ENCODE data around the gene GOLT1A. TPM values are rescaled to one million over a fixed set of nuclear protein-coding genes. Genes with fewer than 3 reads are reported as not detected.

GOLT1A gene
- total and polyA plus RNA-seq, 4 donors, result 14.1 to 103 (median 52.7) TPM

DNA sequence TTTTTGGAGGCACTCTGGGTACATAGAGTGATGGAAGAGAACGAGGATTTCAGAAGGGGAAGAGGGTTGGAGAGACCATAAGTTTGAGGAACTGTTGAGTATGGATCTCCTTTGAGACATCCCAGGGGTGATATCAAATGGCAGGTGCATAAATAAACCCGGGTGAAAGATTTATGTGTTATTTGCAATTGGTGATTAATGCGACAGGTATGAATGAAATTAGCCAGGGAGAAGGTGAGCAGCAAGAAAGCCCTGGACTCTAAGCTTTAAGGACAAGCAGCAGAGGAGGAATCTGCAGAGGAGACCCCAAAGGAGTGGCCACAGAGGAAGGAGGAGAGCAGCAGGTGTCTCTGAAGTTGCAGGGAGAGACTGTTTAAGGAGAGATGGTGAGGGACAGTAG, 38.8 kb downstream of the GOLT1A start:
- TF ChIP-seq RAD21 (IDR thresholded peaks at IDR 0.05) (no peak), HNF4G (IDR thresholded peaks at IDR 0.05) (no peak), JUND (IDR thresholded peaks at IDR 0.05) (no peak), SP1 (IDR thresholded peaks at IDR 0.05) (no peak), GABPA (IDR thresholded peaks at IDR 0.05 in 1 of 2, conservative IDR thresholded peaks at IDR 0.05 in 1 of 2) (no peak), FOXA1 (IDR thresholded peaks at IDR 0.05) (no peak), YY1 (IDR thresholded peaks at IDR 0.05) (no peak), HNF4A (conservative IDR thresholded peaks at IDR 0.05) (no peak), CTCF (IDR thresholded peaks at IDR 0.05; ENCODE audit: low read depth, low read length, missing input control) (no peak), RXRA (IDR thresholded peaks at IDR 0.05) (no peak)
- TF ChIP-seq, protein P1, sequence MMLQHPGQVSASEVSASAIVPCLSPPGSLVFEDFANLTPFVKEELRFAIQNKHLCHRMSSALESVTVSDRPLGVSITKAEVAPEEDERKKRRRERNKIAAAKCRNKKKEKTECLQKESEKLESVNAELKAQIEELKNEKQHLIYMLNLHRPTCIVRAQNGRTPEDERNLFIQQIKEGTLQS (IDR thresholded peaks at IDR 0.05), result no peak
- TF ChIP-seq, protein P2, sequence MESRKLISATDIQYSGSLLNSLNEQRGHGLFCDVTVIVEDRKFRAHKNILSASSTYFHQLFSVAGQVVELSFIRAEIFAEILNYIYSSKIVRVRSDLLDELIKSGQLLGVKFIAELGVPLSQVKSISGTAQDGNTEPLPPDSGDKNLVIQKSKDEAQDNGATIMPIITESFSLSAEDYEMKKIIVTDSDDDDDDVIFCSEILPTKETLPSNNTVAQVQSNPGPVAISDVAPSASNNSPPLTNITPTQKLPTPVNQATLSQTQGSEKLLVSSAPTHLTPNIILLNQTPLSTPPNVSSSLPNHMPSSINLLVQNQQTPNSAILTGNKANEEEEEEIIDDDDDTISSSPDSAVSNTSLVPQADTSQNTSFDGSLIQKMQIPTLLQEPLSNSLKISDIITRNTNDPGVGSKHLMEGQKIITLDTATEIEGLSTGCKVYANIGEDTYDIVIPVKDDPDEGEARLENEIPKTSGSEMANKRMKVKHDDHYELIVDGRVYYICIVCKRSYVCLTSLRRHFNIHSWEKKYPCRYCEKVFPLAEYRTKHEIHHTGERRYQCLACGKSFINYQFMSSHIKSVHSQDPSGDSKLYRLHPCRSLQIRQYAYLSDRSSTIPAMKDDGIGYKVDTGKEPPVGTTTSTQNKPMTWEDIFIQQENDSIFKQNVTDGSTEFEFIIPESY (IDR thresholded peaks at IDR 0.05), result no peak
- Histone ChIP-seq H3K27ac (ENCODE audit: low read depth in 1 of 2, low read length in 2 of 2) (no peak overlapping the region), H3K36me3 (ENCODE audit: control insufficient read depth in 4 of 4, insufficient read depth in 3 of 4, low read depth in 1 of 4, low read length in 3 of 4) (no peaks in the 10 kb centered on the region), H3K4me1 (ENCODE audit: control insufficient read depth in 4 of 4, insufficient read depth in 4 of 4, low read length in 3 of 4) (peaks cover 0 to 6% (median 2%) of the 10 kb centered on the region in 4 donors), H3K4me3 (ENCODE audit: low read depth in 1 of 3, low read length in 3 of 3) (no peak overlapping the region), H3K27me3 (ENCODE audit: control insufficient read depth in 4 of 4, insufficient read depth in 4 of 4, low read length in 3 of 4) (no peaks in the 10 kb centered on the region), H3K9me3 (ENCODE audit: control insufficient read depth in 4 of 4, low read length in 3 of 4) (no peaks in the 10 kb centered on the region), H3K9ac (ENCODE audit: low read depth in 1 of 2, low read length in 2 of 2) (no peak overlapping the region)
- no peak for DNase-seq (ENCODE audit: low spot score)
- 90% methylated on average over 3 of the region's 3 CpGs for WGBS

DNA sequence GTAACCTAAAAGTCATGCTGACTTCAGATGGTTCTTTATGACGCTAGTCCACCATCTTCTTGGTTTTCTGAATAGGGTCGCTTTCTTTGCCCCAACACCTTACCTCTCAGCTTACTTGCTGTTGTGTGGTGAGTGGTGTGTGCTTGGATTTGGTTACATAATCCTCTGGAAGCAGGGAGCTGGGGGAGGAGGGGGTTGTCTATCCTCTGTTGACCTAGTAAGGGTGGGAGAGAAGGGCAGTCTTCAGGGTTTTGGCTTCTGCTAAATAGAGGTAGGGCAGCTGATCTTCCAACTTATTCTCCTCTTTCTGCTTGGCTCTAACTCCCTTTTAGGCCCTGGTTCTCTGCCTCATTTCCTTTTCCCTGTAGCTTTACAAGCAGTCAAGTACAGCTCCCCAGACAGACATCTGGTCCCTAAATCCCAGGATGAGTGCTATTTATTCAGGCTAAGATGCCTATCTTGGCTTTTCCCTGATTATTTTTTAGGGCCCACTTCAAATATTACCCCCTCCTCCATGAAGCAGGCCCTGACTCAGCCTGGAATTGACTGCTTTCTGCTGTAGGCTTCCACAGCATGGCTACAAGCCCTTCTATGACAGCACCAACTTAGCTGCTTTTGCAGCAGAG, 41.3 kb downstream of the GOLT1A start:
- H3K4me3 ChIP-seq (ENCODE audit: low read depth in 1 of 3, low read length in 3 of 3), result no peak overlapping the region
- no peaks in the 10 kb centered on the region for H3K27me3 ChIP-seq (ENCODE audit: control insufficient read depth in 4 of 4, insufficient read depth in 4 of 4, low read length in 3 of 4)
- no peak for DNase-seq (ENCODE audit: low spot score)
- no peak overlapping the region for H3K9ac ChIP-seq (ENCODE audit: low read depth in 1 of 2, low read length in 2 of 2)
- no peaks in the 10 kb centered on the region for H3K36me3 ChIP-seq (ENCODE audit: control insufficient read depth in 4 of 4, insufficient read depth in 3 of 4, low read depth in 1 of 4, low read length in 3 of 4)
- no peak overlapping the region for H3K27ac ChIP-seq (ENCODE audit: low read depth in 1 of 2, low read length in 2 of 2)
- 98% methylated on average over 2 of the region's 2 CpGs for WGBS
- TF ChIP-seq HNF4A (conservative IDR thresholded peaks at IDR 0.05) (no peak), RXRA (IDR thresholded peaks at IDR 0.05) (no peak), NR2F2 (IDR thresholded peaks at IDR 0.05) (no peak), TAF1 (conservative IDR thresholded peaks at IDR 0.05) (no peak), RAD21 (IDR thresholded peaks at IDR 0.05) (no peak), SP1 (IDR thresholded peaks at IDR 0.05) (no peak), CTCF (IDR thresholded peaks at IDR 0.05; ENCODE audit: low read depth, low read length, missing input control) (no peak), JUND (IDR thresholded peaks at IDR 0.05) (no peak), EGR1 (IDR thresholded peaks at IDR 0.05; ENCODE audit: low read depth in 2 of 2) (no peak), HNF4G (IDR thresholded peaks at IDR 0.05) (no peak), FOXA1 (IDR thresholded peaks at IDR 0.05) (no peak), YY1 (IDR thresholded peaks at IDR 0.05) (no peak), GABPA (IDR thresholded peaks at IDR 0.05 in 1 of 2, conservative IDR thresholded peaks at IDR 0.05 in 1 of 2) (no peak), FOXA2 (IDR thresholded peaks at IDR 0.05) (no peak)
- TF ChIP-seq, protein P1 (IDR thresholded peaks at IDR 0.05), result no peak
- TF ChIP-seq, protein P2 (IDR thresholded peaks at IDR 0.05), result no peak
- TF ChIP-seq, protein P3, sequence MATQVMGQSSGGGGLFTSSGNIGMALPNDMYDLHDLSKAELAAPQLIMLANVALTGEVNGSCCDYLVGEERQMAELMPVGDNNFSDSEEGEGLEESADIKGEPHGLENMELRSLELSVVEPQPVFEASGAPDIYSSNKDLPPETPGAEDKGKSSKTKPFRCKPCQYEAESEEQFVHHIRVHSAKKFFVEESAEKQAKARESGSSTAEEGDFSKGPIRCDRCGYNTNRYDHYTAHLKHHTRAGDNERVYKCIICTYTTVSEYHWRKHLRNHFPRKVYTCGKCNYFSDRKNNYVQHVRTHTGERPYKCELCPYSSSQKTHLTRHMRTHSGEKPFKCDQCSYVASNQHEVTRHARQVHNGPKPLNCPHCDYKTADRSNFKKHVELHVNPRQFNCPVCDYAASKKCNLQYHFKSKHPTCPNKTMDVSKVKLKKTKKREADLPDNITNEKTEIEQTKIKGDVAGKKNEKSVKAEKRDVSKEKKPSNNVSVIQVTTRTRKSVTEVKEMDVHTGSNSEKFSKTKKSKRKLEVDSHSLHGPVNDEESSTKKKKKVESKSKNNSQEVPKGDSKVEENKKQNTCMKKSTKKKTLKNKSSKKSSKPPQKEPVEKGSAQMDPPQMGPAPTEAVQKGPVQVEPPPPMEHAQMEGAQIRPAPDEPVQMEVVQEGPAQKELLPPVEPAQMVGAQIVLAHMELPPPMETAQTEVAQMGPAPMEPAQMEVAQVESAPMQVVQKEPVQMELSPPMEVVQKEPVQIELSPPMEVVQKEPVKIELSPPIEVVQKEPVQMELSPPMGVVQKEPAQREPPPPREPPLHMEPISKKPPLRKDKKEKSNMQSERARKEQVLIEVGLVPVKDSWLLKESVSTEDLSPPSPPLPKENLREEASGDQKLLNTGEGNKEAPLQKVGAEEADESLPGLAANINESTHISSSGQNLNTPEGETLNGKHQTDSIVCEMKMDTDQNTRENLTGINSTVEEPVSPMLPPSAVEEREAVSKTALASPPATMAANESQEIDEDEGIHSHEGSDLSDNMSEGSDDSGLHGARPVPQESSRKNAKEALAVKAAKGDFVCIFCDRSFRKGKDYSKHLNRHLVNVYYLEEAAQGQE (IDR thresholded peaks at IDR 0.05), result no peak
- peaks cover 0 to 6% (median 2%) of the 10 kb centered on the region in 4 donors for H3K4me1 ChIP-seq (ENCODE audit: control insufficient read depth in 4 of 4, insufficient read depth in 4 of 4, low read length in 3 of 4)
- peaks cover 0 to 4% (median 0%) of the 10 kb centered on the region in 4 donors for H3K9me3 ChIP-seq (ENCODE audit: control insufficient read depth in 4 of 4, low read length in 3 of 4)
